Mesenchymal stem cell (in vitro differentiated cells and primary cell): ENCODE data around the gene SLC22A9.

Source experiments
- DNase-seq: peaks from one replicate; pipeline ENCODE4 v3.0.0-alpha.2; 2013
- H2AFZ ChIP-seq: one replicate; pipeline ENCODE4 v1.6.1; 2013; ENCODE audit warnings: low read depth, mild to moderate bottlenecking, control low read depth, inconsistent platforms, low read length, moderate library complexity
- H2AK5ac ChIP-seq: 2 replicates; pipeline ENCODE4 v1.6.1; 2013; ENCODE audit warnings: low read length, moderate library complexity, mild to moderate bottlenecking, inconsistent platforms; ENCODE audit not compliant: severe bottlenecking
- H2BK120ac ChIP-seq: one replicate; pipeline ENCODE4 v1.6.1; 2013; ENCODE audit warnings: low read depth, mild to moderate bottlenecking, inconsistent platforms, low read length, moderate library complexity
- H2BK12ac ChIP-seq, 2 experiments: one replicate each; pipeline ENCODE4 v1.6.1; 2013; ENCODE audit warnings: inconsistent platforms in 2 of 2, low read length in 2 of 2, mild to moderate bottlenecking in 2 of 2, moderate library complexity in 2 of 2, control low read depth in 1 of 2
- H2BK15ac ChIP-seq: one replicate; pipeline ENCODE4 v1.6.1; 2013; ENCODE audit warnings: mild to moderate bottlenecking, low read depth, inconsistent platforms; ENCODE audit not compliant: poor library complexity, severe bottlenecking
- H2BK5ac ChIP-seq: 2 replicates; pipeline ENCODE4 v1.6.1; 2013; ENCODE audit warnings: low read depth, mild to moderate bottlenecking, low read length, control low read depth, inconsistent platforms; ENCODE audit not compliant: poor library complexity, severe bottlenecking
- H3K14ac ChIP-seq, 2 experiments: one replicate each; pipeline ENCODE4 v1.6.1; 2013; ENCODE audit warnings: inconsistent platforms in 2 of 2, low read length in 2 of 2, control low read depth in 1 of 2, mild to moderate bottlenecking in 1 of 2, moderate library complexity in 1 of 2
- H3K18ac ChIP-seq, 2 experiments: one replicate each; pipeline ENCODE4 v1.6.1; 2013; ENCODE audit warnings: inconsistent platforms in 2 of 2, low read length in 2 of 2, control low read depth in 1 of 2, low read depth in 1 of 2, mild to moderate bottlenecking in 1 of 2
- H3K23ac ChIP-seq, 2 experiments: one replicate each; pipeline ENCODE4 v1.6.1; 2013; ENCODE audit warnings: inconsistent platforms in 2 of 2, low read length in 2 of 2, mild to moderate bottlenecking in 2 of 2, moderate library complexity in 2 of 2, control low read depth in 1 of 2
- H3K27ac ChIP-seq: 2 replicates; pipeline ENCODE4 v1.5.1; 2013; ENCODE audit warnings: mild to moderate bottlenecking, moderate library complexity, low read length, control low read depth, inconsistent platforms; ENCODE audit not compliant: poor library complexity, severe bottlenecking
- H3K27me3 ChIP-seq, 2 experiments: 2 replicates each; pipeline versions ENCODE4 v1.6.1 to v1.7.0; 2013; ENCODE audit warnings: low read length in 2 of 2, mild to moderate bottlenecking in 2 of 2, moderate library complexity in 2 of 2, control low read depth in 1 of 2, inconsistent platforms in 1 of 2; ENCODE audit not compliant: control insufficient read depth in 1 of 2, insufficient read depth in 1 of 2
- H3K36me3 ChIP-seq, 2 experiments: 2 replicates each; pipeline versions ENCODE4 v1.6.1 to v1.7.0; 2013; ENCODE audit warnings: low read length in 2 of 2, control low read depth in 1 of 2, inconsistent platforms in 1 of 2, low read depth in 1 of 2, mild to moderate bottlenecking in 1 of 2; ENCODE audit not compliant: insufficient read depth in 2 of 2, control insufficient read depth in 1 of 2
- H3K4ac ChIP-seq, 2 experiments: one replicate each; pipeline ENCODE4 v1.6.1; 2013; ENCODE audit warnings: inconsistent platforms in 2 of 2, low read length in 2 of 2, mild to moderate bottlenecking in 2 of 2, moderate library complexity in 2 of 2, control low read depth in 1 of 2, low read depth in 1 of 2
- H3K4me1 ChIP-seq: 2 replicates; pipeline ENCODE4 v1.6.1; 2013; ENCODE audit warnings: low read depth, low read length, control low read depth; ENCODE audit not compliant: control insufficient read depth, insufficient read depth
- H3K4me2 ChIP-seq: 2 replicates; pipeline ENCODE4 v1.6.1; 2013; ENCODE audit warnings: low read length, mild to moderate bottlenecking, inconsistent platforms; ENCODE audit not compliant: poor library complexity, severe bottlenecking
- H3K4me3 ChIP-seq, 2 experiments: 2 replicates each; pipeline versions ENCODE4 v1.5.1 to v1.7.0; 2013; ENCODE audit warnings: low read length in 2 of 2, mild to moderate bottlenecking in 2 of 2, control low read depth in 1 of 2, low read depth in 1 of 2; ENCODE audit not compliant: insufficient read depth in 1 of 2
- H3K79me1 ChIP-seq: replicated peaks from 2 replicates; pipeline ENCODE4 v1.6.1; 2013; ENCODE audit warnings: mild to moderate bottlenecking, control low read depth, low read length, inconsistent platforms; ENCODE audit not compliant: poor library complexity, severe bottlenecking
- H3K9ac ChIP-seq: 2 replicates; pipeline ENCODE4 v1.7.0; 2013; ENCODE audit warnings: mild to moderate bottlenecking, low read length, moderate library complexity
- H3K9me3 ChIP-seq: 2 replicates; pipeline ENCODE4 v1.7.0; 2013; ENCODE audit warnings: mild to moderate bottlenecking, low read length; ENCODE audit not compliant: control insufficient read depth
- H4K8ac ChIP-seq: one replicate; pipeline ENCODE4 v1.6.1; 2013; ENCODE audit warnings: inconsistent platforms, mild to moderate bottlenecking, low read length, moderate library complexity
- H4K91ac ChIP-seq: one replicate; pipeline ENCODE4 v1.6.1; 2013; ENCODE audit warnings: mild to moderate bottlenecking, low read length, inconsistent platforms
- WGBS: methylation state at CpG from one replicate; pipeline ENCODE4 v1.1.7; 2013; ENCODE audit warnings: mixed read lengths; 5-methylcytosine and 5-hydroxymethylcytosine counted together

SLC22A9 gene

GRCh38 chr11:63343130-63343529 lies 26.5 kb upstream of the SLC22A9 start:
- Histone ChIP-seq H3K27me3 (no peaks in the 10 kb centered on the region), H3K4me3 (no peak overlapping the region), H2BK15ac (no peak overlapping the region), H3K18ac (no peak overlapping the region), H2BK120ac (no peak overlapping the region), H4K8ac (no peak overlapping the region), H4K91ac (no peak overlapping the region), H3K9ac (no peak overlapping the region), H3K4me1 (no peaks in the 10 kb centered on the region), H3K23ac (no peak overlapping the region), H3K4me2 (no peak overlapping the region), H3K9me3 (no peaks in the 10 kb centered on the region), H3K4ac (no peak overlapping the region), H3K79me1 (no peaks in the 10 kb centered on the region), H3K14ac (no peak overlapping the region), H2AK5ac (no peak overlapping the region), H3K27ac (no peak overlapping the region), H2AFZ (no peak overlapping the region), H2BK5ac (no peak overlapping the region), H3K36me3 (no peaks in the 10 kb centered on the region), H2BK12ac (no peak overlapping the region)
- DNase-seq = no peak
- 86% methylated on average over 1 of the region's 1 CpG for WGBS

DNA sequence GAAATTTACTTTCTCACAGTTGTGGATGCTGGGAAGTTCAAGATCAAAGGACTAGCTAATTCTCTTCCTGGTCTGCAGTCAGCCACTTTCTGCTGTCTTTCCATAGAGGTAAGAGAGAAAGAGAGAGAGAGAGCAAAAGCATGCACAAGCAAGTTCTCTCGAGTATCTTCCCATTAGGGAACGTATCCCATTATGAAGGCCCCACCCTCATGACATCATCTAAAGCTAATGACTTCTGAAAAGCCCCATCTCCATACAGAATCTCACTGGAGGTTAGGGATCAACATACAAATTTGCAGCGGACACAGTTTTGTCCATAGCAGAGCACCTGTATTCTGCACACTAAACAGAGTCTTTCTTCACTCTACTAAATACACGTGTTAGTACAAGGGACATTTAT lies 17.4 kb upstream of the SLC22A9 start:
- H4K8ac ChIP-seq = no peak overlapping the region
- no peak overlapping the region for H2BK12ac ChIP-seq
- no peak overlapping the region for H3K14ac ChIP-seq
- no peak overlapping the region for H2AK5ac ChIP-seq
- 68% methylated on average over 3 of the region's 4 CpGs for WGBS
- no peak overlapping the region for H3K27ac ChIP-seq
- H2BK15ac ChIP-seq = no peak overlapping the region
- H3K4ac ChIP-seq = no peak overlapping the region
- H3K9ac ChIP-seq = no peak overlapping the region
- H3K4me3 ChIP-seq = no peak overlapping the region
- H3K18ac ChIP-seq = no peak overlapping the region
- no peak overlapping the region for H2AFZ ChIP-seq
- DNase-seq = no peak
- H3K4me1 ChIP-seq = no peaks in the 10 kb centered on the region
- no peaks in the 10 kb centered on the region for H3K9me3 ChIP-seq
- no peak overlapping the region for H4K91ac ChIP-seq
- H3K4me2 ChIP-seq = no peak overlapping the region
- no peak overlapping the region for H3K23ac ChIP-seq
- H2BK5ac ChIP-seq = no peak overlapping the region
- no peaks in the 10 kb centered on the region for H3K27me3 ChIP-seq
- no peak overlapping the region for H2BK120ac ChIP-seq
- H3K36me3 ChIP-seq = no peaks in the 10 kb centered on the region
- H3K79me1 ChIP-seq = no peaks in the 10 kb centered on the region

GRCh38 chr11:63362196-63362793 lies 7.3 kb upstream of the SLC22A9 start:
- no peak overlapping the region for H3K4me3 ChIP-seq
- H2BK120ac ChIP-seq = no peak overlapping the region
- H3K4me2 ChIP-seq = no peak overlapping the region
- no peak overlapping the region for H3K4ac ChIP-seq
- H3K79me1 ChIP-seq = no peaks in the 10 kb centered on the region
- H4K8ac ChIP-seq = no peak overlapping the region
- no peak overlapping the region for H3K27ac ChIP-seq
- no peak overlapping the region for H2BK5ac ChIP-seq
- no peak overlapping the region for H2AFZ ChIP-seq
- H4K91ac ChIP-seq = no peak overlapping the region
- H3K23ac ChIP-seq = no peak overlapping the region
- H3K18ac ChIP-seq = no peak overlapping the region
- H3K9ac ChIP-seq = no peak overlapping the region
- peaks cover 4% of the 10 kb centered on the region for H3K9me3 ChIP-seq
- H3K27me3 ChIP-seq = no peaks in the 10 kb centered on the region
- 38% methylated on average over 1 of the region's 1 CpG for WGBS
- H3K14ac ChIP-seq = no peak overlapping the region
- H2BK15ac ChIP-seq = no peak overlapping the region
- no peaks in the 10 kb centered on the region for H3K36me3 ChIP-seq
- no peak overlapping the region for H2BK12ac ChIP-seq
- no peak for DNase-seq
- no peak overlapping the region for H2AK5ac ChIP-seq
- no peaks in the 10 kb centered on the region for H3K4me1 ChIP-seq

- H2AFZ ChIP-seq = no peak overlapping the region
- H3K9me3 ChIP-seq = no peaks in the 10 kb centered on the region
- 79% methylated on average over 6 of the region's 7 CpGs for WGBS
- no peak overlapping the region for H2BK15ac ChIP-seq
- peaks cover 3 to 5% of the 10 kb centered on the region in 2 experiments for H3K27me3 ChIP-seq
- H3K79me1 ChIP-seq = no peaks in the 10 kb centered on the region
- no peaks in the 10 kb centered on the region for H3K36me3 ChIP-seq
- H4K8ac ChIP-seq = no peak overlapping the region
- H3K27ac ChIP-seq = no peak overlapping the region
- no peak overlapping the region for H3K18ac ChIP-seq
- H3K4ac ChIP-seq = no peak overlapping the region
- H4K91ac ChIP-seq = no peak overlapping the region
- no peaks in the 10 kb centered on the region for H3K4me1 ChIP-seq
- no peak overlapping the region for H3K23ac ChIP-seq
- H2BK5ac ChIP-seq = no peak overlapping the region
- H3K9ac ChIP-seq = no peak overlapping the region
- H2BK12ac ChIP-seq = no peak overlapping the region
- H3K4me2 ChIP-seq = no peak overlapping the region
- no peak overlapping the region for H3K4me3 ChIP-seq
- no peak overlapping the region for H3K14ac ChIP-seq
- no peak for DNase-seq
- H2AK5ac ChIP-seq = no peak overlapping the region
- H2BK120ac ChIP-seq = no peak overlapping the region
Measured at GRCh38 chr11:63369971-63370588, 495 bp downstream of the SLC22A9 start.
